ENCODE measurements around the gene CHFR. TPM values are rescaled to one million over a fixed set of nuclear protein-coding genes. Genes with fewer than 3 reads are reported as not detected.

CHFR gene
- total and polyA plus RNA-seq, 9 of the 15 experiments (the other 6 are each of a cell fraction or from before 2014, with no cell fraction given) = 0.61 to 33.9 (median 19.3) TPM

- TF ChIP-seq AFF4 (CRISPR knock-in tag; IDR thresholded peaks at IDR 0.05) = no peak
- TF ChIP-seq NONO (IDR thresholded peaks at IDR 0.05; ENCODE audit: low read depth in 2 of 2, low read length in 1 of 2) = no peak
- TF ChIP-seq NR0B1 (IDR thresholded peaks at IDR 0.05; ENCODE audit: partially characterized antibody) = no peak
- TF ChIP-seq MAZ (CRISPR knock-in tag; conservative IDR thresholded peaks at IDR 0.05 in 1 of 2, IDR thresholded peaks at IDR 0.05 in 1 of 2) = no peak
- no peak for TF ChIP-seq FOXM1 (IDR thresholded peaks at IDR 0.05; ENCODE audit: low read depth)
- no peak for TF ChIP-seq FOXM1 (CRISPR knock-in tag; IDR thresholded peaks at IDR 0.05; ENCODE audit: low read depth)
- no peak for TF ChIP-seq MYC (IDR thresholded peaks at IDR 0.05; ENCODE audit: low read depth, low read length)
- no peak for TF ChIP-seq MYC (CRISPR knock-in tag; IDR thresholded peaks at IDR 0.05; ENCODE audit: borderline replicate concordance, low read depth)
- no peak for TF ChIP-seq KAT8 (IDR thresholded peaks at IDR 0.05; ENCODE audit: low read depth)
- no peak for TF ChIP-seq NFIC (IDR thresholded peaks at IDR 0.05)
- no peak for TF ChIP-seq RUNX1 (IDR thresholded peaks at IDR 0.05; ENCODE audit: low read depth)
- no peak for TF ChIP-seq ELK3 (CRISPR knock-in tag; IDR thresholded peaks at IDR 0.05)
- TF ChIP-seq CREB3 (tag; conservative IDR thresholded peaks at IDR 0.05; ENCODE audit: low read depth) = no peak
- TF ChIP-seq SETDB1 (IDR thresholded peaks at IDR 0.05; ENCODE audit: low read length) = no peak
- no peak for TF ChIP-seq MED1 (CRISPR knock-in tag; IDR thresholded peaks at IDR 0.05; ENCODE audit: borderline replicate concordance)
- no peak for TF ChIP-seq KDM1A (IDR thresholded peaks at IDR 0.05)
- TF ChIP-seq HNRNPL (IDR thresholded peaks at IDR 0.05; ENCODE audit: low read depth, low read length) = no peak
- no peak for TF ChIP-seq EGR1 (conservative IDR thresholded peaks at IDR 0.05)
- TF ChIP-seq E2F6 (IDR thresholded peaks at IDR 0.05; ENCODE audit: borderline replicate concordance in 1 of 2, extremely low read depth in 1 of 2, insufficient read depth in 1 of 2, insufficient read length in 1 of 2, low read depth in 1 of 2, low read length in 1 of 2, poor library complexity in 1 of 2, severe bottlenecking in 1 of 2) = peak in 1 of 2 experiments; percentile 27
Measured at GRCh38 chr12:132908145-132909029, 21.0 kb upstream of the CHFR start (continued).

Data from K562 (cell line).